Measurements from ENCODE around the gene RAB11FIP4.

- TF ChIP-seq CTCF (IDR thresholded peaks at IDR 0.05) (no peak), ZFX (IDR thresholded peaks at IDR 0.05; ENCODE audit: borderline replicate concordance) (no peak)
Observed at GRCh38 chr17:31529841-31530251, 138.4 kb downstream of the RAB11FIP4 start.

Data from 22Rv1 (cell line).